OCI-LY1 (cell line): Measurements from ENCODE around the gene FERMT2.

Experiments
- H2AFZ ChIP-seq: fragments of 200-600 bp; sonication (generic), shearing (Covaris generic); 2 replicates; pipeline ENCODE4 v1.6.0; 2014; ENCODE audit warnings: antibody characterized with exemption, mild to moderate bottlenecking, low read length
- H3F3A ChIP-seq: fragments of 200-600 bp; sonication (generic), shearing (Covaris generic); 2 replicates; pipeline ENCODE4 v1.6.0; 2014; ENCODE audit warnings: mild to moderate bottlenecking, antibody characterized with exemption, low read length, moderate library complexity; ENCODE audit not compliant: insufficient read depth
- H3K27ac ChIP-seq: fragments of 200-600 bp; sonication (generic); 2 replicates; pipeline ENCODE4 v1.5.1; 2014; ENCODE audit warnings: low read length, mixed run types, mild to moderate bottlenecking, low read depth; ENCODE audit not compliant: poor library complexity, severe bottlenecking
- H3K27me3 ChIP-seq: fragments of 200-600 bp; sonication (generic); 2 replicates; pipeline ENCODE4 v1.6.0; 2014; ENCODE audit warnings: antibody characterized with exemption, mild to moderate bottlenecking, low read length, moderate library complexity; ENCODE audit not compliant: insufficient read depth
- H3K36me3 ChIP-seq: fragments of 200-600 bp; sonication (generic); 2 replicates; pipeline ENCODE4 v1.6.1; 2014; ENCODE audit warnings: mild to moderate bottlenecking, antibody characterized with exemption, low read length, moderate library complexity, mixed read lengths; ENCODE audit not compliant: insufficient read depth
- H3K4me1 ChIP-seq: fragments of 200-600 bp; sonication (generic); 2 replicates; pipeline ENCODE4 v1.5.1; 2014; ENCODE audit warnings: mild to moderate bottlenecking, low read length, moderate library complexity; ENCODE audit not compliant: insufficient read depth, severe bottlenecking
- H3K4me2 ChIP-seq: fragments of 200-600 bp; sonication (generic), shearing (Covaris generic); 2 replicates; pipeline ENCODE4 v1.6.1; 2014; ENCODE audit warnings: low read length
- H3K4me3 ChIP-seq: fragments of 200-600 bp; sonication (generic); 2 replicates; pipeline ENCODE4 v1.5.1; 2014; ENCODE audit warnings: low read length, low read depth, mild to moderate bottlenecking, mixed read lengths; ENCODE audit not compliant: poor library complexity, severe bottlenecking
- H3K79me2 ChIP-seq: fragments of 200-600 bp; shearing (Covaris generic); 2 replicates; pipeline ENCODE4 v1.6.1; 2016; ENCODE audit warnings: mixed run types, low read length, mixed read lengths; ENCODE audit not compliant: insufficient read depth
- H3K9ac ChIP-seq: fragments of 200-600 bp; sonication (generic), shearing (Covaris generic); 2 replicates; pipeline ENCODE4 v1.6.1; 2014; ENCODE audit warnings: mild to moderate bottlenecking, low read length, mixed read lengths
- H3K9me2 ChIP-seq: fragments of 200-600 bp; sonication (generic), shearing (Covaris generic); 2 replicates; pipeline ENCODE4 v1.6.1; 2014; ENCODE audit warnings: low read depth, mild to moderate bottlenecking, low read length, mixed read lengths
- H3K9me3 ChIP-seq: fragments of 200-600 bp; shearing (Covaris generic); 2 replicates; pipeline ENCODE4 v1.6.1; 2014; ENCODE audit warnings: low read length, mixed read lengths
- H4K20me1 ChIP-seq: fragments of 200-600 bp; sonication (generic), shearing (Covaris generic); 2 replicates; pipeline ENCODE4 v1.6.0; 2016; ENCODE audit warnings: mild to moderate bottlenecking, low read length; ENCODE audit not compliant: insufficient read depth
- EZH2 ChIP-seq: fragments of 200-600 bp; sonication (generic), shearing (Covaris generic); IDR thresholded peaks from 2 replicates; pipeline ENCODE4 v1.8.0; 2017; ENCODE audit warnings: borderline replicate concordance, mixed run types, mild to moderate bottlenecking, antibody characterized with exemption, low read length, moderate library complexity, mixed read lengths
- TF ChIP-seq, protein P1 (sequence below): fragments of 200-600 bp; sonication (generic), shearing (Covaris generic); IDR thresholded peaks from 2 replicates; pipeline ENCODE4 v1.5.1; 2017; ENCODE audit warnings: mild to moderate bottlenecking, antibody characterized with exemption, low read length, moderate library complexity, mixed read lengths

FERMT2 gene

GRCh38 chr14:52824462-52824861, 126.4 kb downstream of the FERMT2 start:
- Histone ChIP-seq H3K79me2 (no peaks in the 10 kb centered on the region), H3K27ac (no peak overlapping the region), H3K4me3 (no peak overlapping the region), H4K20me1 (no peaks in the 10 kb centered on the region), H3K9me2 (no peaks in the 10 kb centered on the region), H3K4me1 (no peaks in the 10 kb centered on the region), H2AFZ (no peak overlapping the region), H3K36me3 (no peaks in the 10 kb centered on the region), H3K4me2 (no peak overlapping the region), H3K27me3 (no peaks in the 10 kb centered on the region), H3K9me3 (no peaks in the 10 kb centered on the region), H3K9ac (no peak overlapping the region), H3F3A (no peaks in the 10 kb centered on the region)
- no peak for TF ChIP-seq EZH2
- TF ChIP-seq, protein P1, sequence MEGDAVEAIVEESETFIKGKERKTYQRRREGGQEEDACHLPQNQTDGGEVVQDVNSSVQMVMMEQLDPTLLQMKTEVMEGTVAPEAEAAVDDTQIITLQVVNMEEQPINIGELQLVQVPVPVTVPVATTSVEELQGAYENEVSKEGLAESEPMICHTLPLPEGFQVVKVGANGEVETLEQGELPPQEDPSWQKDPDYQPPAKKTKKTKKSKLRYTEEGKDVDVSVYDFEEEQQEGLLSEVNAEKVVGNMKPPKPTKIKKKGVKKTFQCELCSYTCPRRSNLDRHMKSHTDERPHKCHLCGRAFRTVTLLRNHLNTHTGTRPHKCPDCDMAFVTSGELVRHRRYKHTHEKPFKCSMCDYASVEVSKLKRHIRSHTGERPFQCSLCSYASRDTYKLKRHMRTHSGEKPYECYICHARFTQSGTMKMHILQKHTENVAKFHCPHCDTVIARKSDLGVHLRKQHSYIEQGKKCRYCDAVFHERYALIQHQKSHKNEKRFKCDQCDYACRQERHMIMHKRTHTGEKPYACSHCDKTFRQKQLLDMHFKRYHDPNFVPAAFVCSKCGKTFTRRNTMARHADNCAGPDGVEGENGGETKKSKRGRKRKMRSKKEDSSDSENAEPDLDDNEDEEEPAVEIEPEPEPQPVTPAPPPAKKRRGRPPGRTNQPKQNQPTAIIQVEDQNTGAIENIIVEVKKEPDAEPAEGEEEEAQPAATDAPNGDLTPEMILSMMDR = no peak

DNA sequence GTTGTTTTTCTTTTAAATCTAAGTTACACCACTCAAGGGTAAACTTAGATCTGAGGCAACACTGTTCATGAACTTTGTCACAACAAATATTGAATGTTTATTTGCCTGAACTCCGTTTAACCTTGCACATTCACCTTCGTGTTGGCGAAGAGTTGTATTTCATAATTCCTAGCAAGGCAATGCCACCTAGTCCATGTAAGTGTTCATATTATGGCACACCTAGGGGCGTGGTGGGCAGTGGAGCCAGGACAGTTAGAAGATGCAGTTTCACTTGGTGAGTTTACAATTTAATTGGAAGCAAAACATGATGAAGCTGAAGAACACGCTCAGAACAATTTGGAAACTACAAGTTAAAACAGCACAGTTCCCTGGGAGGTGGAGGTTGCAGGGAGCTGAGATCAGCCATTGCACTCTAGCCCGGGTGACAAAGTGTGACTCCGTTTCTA, 129.0 kb downstream of the FERMT2 start:
- no peak for TF ChIP-seq EZH2
- TF ChIP-seq, protein P1 = no peak
- H2AFZ ChIP-seq = no peak overlapping the region
- H3K4me2 ChIP-seq = no peak overlapping the region
- no peaks in the 10 kb centered on the region for H3K36me3 ChIP-seq
- H3K9ac ChIP-seq = no peak overlapping the region
- H3K4me3 ChIP-seq = no peak overlapping the region
- no peaks in the 10 kb centered on the region for H3K27me3 ChIP-seq
- no peaks in the 10 kb centered on the region for H3K9me3 ChIP-seq
- H3F3A ChIP-seq = no peaks in the 10 kb centered on the region
- H3K4me1 ChIP-seq = no peaks in the 10 kb centered on the region
- H3K79me2 ChIP-seq = no peaks in the 10 kb centered on the region
- H3K27ac ChIP-seq = no peak overlapping the region
- H4K20me1 ChIP-seq = no peaks in the 10 kb centered on the region
- no peaks in the 10 kb centered on the region for H3K9me2 ChIP-seq

- no peaks in the 10 kb centered on the region for H3K9me3 ChIP-seq
- H3K4me1 ChIP-seq = no peaks in the 10 kb centered on the region
- H3K9me2 ChIP-seq = no peaks in the 10 kb centered on the region
- H3K27me3 ChIP-seq = no peaks in the 10 kb centered on the region
- H3F3A ChIP-seq = no peaks in the 10 kb centered on the region
- TF ChIP-seq, protein P1 = no peak
- no peak for TF ChIP-seq EZH2
- no peak overlapping the region for H3K4me3 ChIP-seq
- no peak overlapping the region for H3K27ac ChIP-seq
- no peaks in the 10 kb centered on the region for H3K36me3 ChIP-seq
- H3K4me2 ChIP-seq = no peak overlapping the region
- no peaks in the 10 kb centered on the region for H4K20me1 ChIP-seq
- no peaks in the 10 kb centered on the region for H3K79me2 ChIP-seq
- no peak overlapping the region for H2AFZ ChIP-seq
- H3K9ac ChIP-seq = no peak overlapping the region
Measured at GRCh38 chr14:52808101-52808500, 142.7 kb downstream of the FERMT2 start.
